Astrocyte of the spinal cord (primary cell): ENCODE results near the gene DHRSX.
"Not testable (repeated sequence)": the region's sequence is repeated elsewhere in the genome, so short reads cannot be mapped to it uniquely, and the experiment has no call there.

ENCODE experiments used
- DNase-seq: peaks from one replicate; pipeline ENCODE4 v3.0.0; 2011; ENCODE audit warnings: low read depth, low spot score
- H3K4me3 ChIP-seq: 2 replicates; pipeline ENCODE4 v1.5.1; 2011; ENCODE audit warnings: low read depth, mild to moderate bottlenecking, low read length, moderate library complexity
- CTCF ChIP-seq: IDR thresholded peaks from 2 replicates; pipeline ENCODE4 v1.5.1; 2012; ENCODE audit warnings: low read depth, mild to moderate bottlenecking, low read length, inconsistent platforms
- in situ Hi-C: cut with HindIII; loops from 2 replicates; pipeline ENCODE4 v1.10.0; 2017; ENCODE audit warnings: low sequenced_read_pairs

The DHRSX gene

GRCh38 chrX:2318371-2318770 is 182.4 kb downstream of the DHRSX start:
- H3K4me3 ChIP-seq = no peak overlapping the region
- DNase-seq = no peak
- in situ Hi-C loops = no loop called here
- no peak for TF ChIP-seq CTCF

GRCh38 chrX:2317527-2318055 is 183.2 kb downstream of the DHRSX start:
- H3K4me3 ChIP-seq = no peak overlapping the region
- in situ Hi-C loops = no loop called here
- DNase-seq = no peak
- no peak for TF ChIP-seq CTCF

- no peak for DNase-seq
Observed at GRCh38 chrX:2316534-2316933, 184.2 kb downstream of the DHRSX start.

DNA sequence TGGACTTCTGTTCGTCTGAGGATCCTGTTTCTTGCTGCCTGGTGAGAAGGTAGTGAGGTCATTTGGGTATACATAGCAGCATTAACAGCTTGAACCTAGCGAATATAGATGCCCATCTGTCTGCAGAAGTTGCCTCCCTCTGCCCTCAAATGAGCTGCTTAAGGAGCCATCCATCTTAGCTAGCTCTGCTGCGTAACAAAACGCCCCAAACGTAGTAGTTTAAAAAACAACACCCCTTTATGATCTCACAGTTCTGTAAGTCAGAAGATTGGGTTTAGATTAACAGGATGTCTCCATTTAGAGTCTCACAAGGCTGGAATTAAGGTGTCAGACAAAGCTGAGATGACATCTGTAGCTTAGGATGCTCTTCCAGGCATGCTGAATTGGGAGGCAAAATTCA is 185.3 kb downstream of the DHRSX start:
- no peak for TF ChIP-seq CTCF
- in situ Hi-C loops = no loop called here
- no peak overlapping the region for H3K4me3 ChIP-seq
- no peak for DNase-seq

More at GRCh38 chrX:2316534-2316933, 184.2 kb downstream of the DHRSX start:
- TF ChIP-seq CTCF = no peak
- no peak overlapping the region for H3K4me3 ChIP-seq
- in situ Hi-C loops = no loop called here

GRCh38 chrX:2314831-2315365 is 185.9 kb downstream of the DHRSX start:
- no peak overlapping the region for H3K4me3 ChIP-seq
- in situ Hi-C loops = no loop called here
- DNase-seq = no peak
- TF ChIP-seq CTCF = no peak

GRCh38 chrX:2313864-2314640 is 186.7 kb downstream of the DHRSX start:
- in situ Hi-C loops = no loop called here
- TF ChIP-seq CTCF = no peak

DNA sequence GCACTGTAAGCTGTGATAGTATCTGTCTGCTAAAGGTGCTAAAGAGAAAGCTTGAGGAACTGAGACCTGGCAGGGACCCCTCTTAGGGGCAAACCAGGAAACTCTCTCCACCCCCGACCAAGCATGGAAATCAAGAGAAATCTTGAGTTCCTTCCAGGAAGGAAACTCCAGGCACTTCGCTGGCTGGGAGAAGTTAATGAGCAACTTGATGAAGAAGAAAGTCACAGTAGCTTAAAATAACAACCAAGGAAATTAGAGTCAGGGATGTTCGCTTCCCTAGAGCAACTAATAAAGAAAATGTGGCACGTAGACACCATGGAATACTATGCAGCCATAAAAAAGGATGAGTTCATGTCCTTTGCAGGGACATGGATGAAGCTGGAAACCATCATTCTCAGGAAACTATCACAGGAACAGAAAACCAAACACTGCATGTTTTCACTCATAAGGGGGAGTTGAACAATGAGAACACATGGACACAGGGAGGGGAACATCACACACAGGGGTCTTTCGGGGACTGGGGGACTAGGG is 188.7 kb downstream of the DHRSX start:
- H3K4me3 ChIP-seq, in situ Hi-C loops, DNase-seq: not testable (repeated sequence)

More at GRCh38 chrX:2313864-2314640, 186.7 kb downstream of the DHRSX start:
- no peak overlapping the region for H3K4me3 ChIP-seq
- DNase-seq = no peak
